Stomach smooth muscle (tissue), 2 donors: ENCODE results near the gene SIDT2.
"Not testable (repeated sequence)": the region's sequence is repeated elsewhere in the genome, so short reads cannot be mapped to it uniquely, and the experiment has no call there.

Experiments
- H3K27ac ChIP-seq: one replicate; pipeline ENCODE4 v1.7.0; 2013; ENCODE audit warnings: mild to moderate bottlenecking, low read length, inconsistent platforms
- H3K27me3 ChIP-seq, 2 donors: one replicate each; pipeline ENCODE4 v1.7.0; 2013; ENCODE audit warnings: low read length in 2 of 2; ENCODE audit not compliant: insufficient read depth in 2 of 2, control insufficient read depth in 1 of 2
- H3K36me3 ChIP-seq, 2 donors: one replicate each; pipeline ENCODE4 v1.7.0; 2013; ENCODE audit warnings: low read length in 2 of 2; ENCODE audit not compliant: control insufficient read depth in 2 of 2, insufficient read depth in 2 of 2
- H3K4me1 ChIP-seq: one replicate; pipeline ENCODE4 v1.7.0; 2013; ENCODE audit warnings: low read length; ENCODE audit not compliant: control insufficient read depth, insufficient read depth
- H3K4me3 ChIP-seq, 2 donors: one replicate each; pipeline ENCODE4 v1.7.0; 2013; ENCODE audit warnings: low read length in 2 of 2
- H3K9ac ChIP-seq, 2 donors: one replicate each; pipeline ENCODE4 v1.7.0; 2013; ENCODE audit warnings: low read length in 2 of 2, mild to moderate bottlenecking in 1 of 2
- H3K9me3 ChIP-seq, 2 donors: one replicate each; pipeline ENCODE4 v1.7.0; 2013; ENCODE audit warnings: low read length in 2 of 2; ENCODE audit not compliant: control insufficient read depth in 2 of 2
- donor health status: healthy.
- donor health status: Pancreatic carcinoma.

Gene SIDT2

DNA sequence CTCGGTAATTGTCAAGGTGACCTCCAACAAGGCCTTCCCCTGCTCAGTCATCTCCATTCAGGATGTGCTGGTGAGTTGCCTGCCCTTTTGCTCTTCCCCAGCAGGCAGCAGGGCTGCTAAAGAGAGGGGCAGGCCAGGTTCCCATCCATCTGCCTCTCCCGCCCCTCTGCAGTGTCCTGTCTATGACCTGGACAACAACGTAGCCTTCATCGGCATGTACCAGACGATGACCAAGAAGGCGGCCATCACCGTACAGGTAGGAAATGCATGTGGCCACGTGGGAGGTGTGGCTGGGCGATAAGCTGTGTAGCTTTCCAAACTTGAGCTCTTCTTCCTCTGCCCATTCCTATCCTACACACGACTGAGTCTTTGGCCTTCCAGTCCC lies 4.0 kb downstream of the SIDT2 start:
- H3K36me3 ChIP-seq = peaks cover 18 to 26% of the 10 kb centered on the region in 2 donors

GRCh38 chr11:117183178-117183577 lies 4.6 kb downstream of the SIDT2 start:
- not testable (repeated sequence) for H3K27me3 ChIP-seq, H3K9ac ChIP-seq, H3K9me3 ChIP-seq, H3K4me3 ChIP-seq, H3K27ac ChIP-seq
- peaks cover 36% of the 10 kb centered on the region for H3K4me1 ChIP-seq
- H3K36me3 ChIP-seq = peaks cover 24 to 29% of the 10 kb centered on the region in 2 donors

More for the DNA sequence above, 4.0 kb downstream of the SIDT2 start:
- H3K27ac ChIP-seq = no peak overlapping the region
- H3K4me1 ChIP-seq = peaks cover 42% of the 10 kb centered on the region
- H3K27me3 ChIP-seq = no peaks in the 10 kb centered on the region
- H3K9me3 ChIP-seq = no peaks in the 10 kb centered on the region
- H3K4me3 ChIP-seq = no peak overlapping the region
- H3K9ac ChIP-seq = no peak overlapping the region

DNA sequence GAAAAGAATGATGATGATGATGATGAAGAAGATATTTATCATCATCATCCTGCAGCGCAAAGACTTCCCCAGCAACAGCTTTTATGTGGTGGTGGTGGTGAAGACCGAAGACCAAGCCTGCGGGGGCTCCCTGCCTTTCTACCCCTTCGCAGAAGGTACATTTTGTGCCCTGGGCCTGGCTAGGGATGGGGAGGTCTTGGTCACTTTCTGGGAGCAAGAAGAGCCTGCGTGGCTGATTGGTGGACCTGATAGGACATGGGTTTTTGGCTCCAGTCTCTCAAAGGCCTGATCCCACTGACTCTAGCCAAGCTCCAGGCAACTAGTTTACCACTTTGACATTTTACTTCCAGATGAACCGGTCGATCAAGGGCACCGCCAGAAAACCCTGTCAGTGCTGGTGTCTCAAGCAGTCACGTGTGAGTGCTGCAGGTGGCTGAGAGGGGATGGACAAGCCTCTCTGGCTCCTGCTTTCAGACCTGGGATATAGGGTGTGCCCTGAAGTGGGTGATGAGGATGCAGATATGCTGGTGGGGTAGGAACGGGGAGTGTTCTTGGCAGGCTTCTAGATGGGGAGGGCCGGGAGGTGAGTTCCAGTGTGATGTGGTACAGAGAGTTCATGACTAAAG lies 5.3 kb downstream of the SIDT2 start:
- peaks cover 32% of the 10 kb centered on the region for H3K4me1 ChIP-seq

GRCh38 chr11:117185736-117186430 lies 7.3 kb downstream of the SIDT2 start:
- peaks cover 14% of the 10 kb centered on the region for H3K4me1 ChIP-seq
- no peak overlapping the region for H3K4me3 ChIP-seq
- peaks cover 47 to 50% of the 10 kb centered on the region in 2 donors for H3K36me3 ChIP-seq
- no peaks in the 10 kb centered on the region for H3K9me3 ChIP-seq
- H3K27ac ChIP-seq = no peak overlapping the region
- peak overlapping the region in 1 of 2 donors; percentile 29 for H3K9ac ChIP-seq
- no peaks in the 10 kb centered on the region for H3K27me3 ChIP-seq

More for the DNA sequence above, 5.3 kb downstream of the SIDT2 start:
- Histone ChIP-seq H3K36me3 (peaks cover 31 to 34% of the 10 kb centered on the region in 2 donors), H3K27ac (no peak overlapping the region), H3K9ac (no peak overlapping the region), H3K27me3 (no peaks in the 10 kb centered on the region), H3K4me3 (no peak overlapping the region), H3K9me3 (no peaks in the 10 kb centered on the region)

DNA sequence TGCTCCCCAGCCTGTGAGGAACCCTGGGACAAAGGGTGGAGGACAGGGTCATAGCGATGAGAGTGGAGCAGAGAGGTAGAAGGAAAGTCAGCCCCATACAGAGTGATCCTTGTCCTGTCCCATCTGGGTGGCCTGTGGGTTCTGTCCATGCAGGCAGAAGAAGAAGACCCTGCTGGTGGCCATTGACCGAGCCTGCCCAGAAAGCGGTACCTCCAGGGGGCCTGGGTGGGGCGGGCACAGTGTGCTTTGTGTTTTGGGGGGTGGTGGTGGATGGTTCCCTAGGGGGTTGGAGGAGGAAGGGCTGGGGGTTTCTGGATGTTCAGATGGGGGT lies 7.9 kb downstream of the SIDT2 start:
- no peak overlapping the region for H3K27ac ChIP-seq
- H3K27me3 ChIP-seq = no peaks in the 10 kb centered on the region
- peaks cover 9% of the 10 kb centered on the region for H3K4me1 ChIP-seq
- no peaks in the 10 kb centered on the region for H3K9me3 ChIP-seq
- peak overlapping the region in 1 of 2 donors; percentile 29 for H3K9ac ChIP-seq
- H3K4me3 ChIP-seq = no peak overlapping the region
- peaks cover 48 to 50% of the 10 kb centered on the region in 2 donors for H3K36me3 ChIP-seq

GRCh38 chr11:117187007-117187406 lies 8.5 kb downstream of the SIDT2 start:
- no peak overlapping the region for H3K9ac ChIP-seq
- no peaks in the 10 kb centered on the region for H3K27me3 ChIP-seq
- H3K27ac ChIP-seq = no peak overlapping the region
- H3K9me3 ChIP-seq = no peaks in the 10 kb centered on the region
- H3K4me1 ChIP-seq = peaks cover 4% of the 10 kb centered on the region
- H3K4me3 ChIP-seq = no peak overlapping the region
- H3K36me3 ChIP-seq = peaks cover 52 to 54% of the 10 kb centered on the region in 2 donors

DNA sequence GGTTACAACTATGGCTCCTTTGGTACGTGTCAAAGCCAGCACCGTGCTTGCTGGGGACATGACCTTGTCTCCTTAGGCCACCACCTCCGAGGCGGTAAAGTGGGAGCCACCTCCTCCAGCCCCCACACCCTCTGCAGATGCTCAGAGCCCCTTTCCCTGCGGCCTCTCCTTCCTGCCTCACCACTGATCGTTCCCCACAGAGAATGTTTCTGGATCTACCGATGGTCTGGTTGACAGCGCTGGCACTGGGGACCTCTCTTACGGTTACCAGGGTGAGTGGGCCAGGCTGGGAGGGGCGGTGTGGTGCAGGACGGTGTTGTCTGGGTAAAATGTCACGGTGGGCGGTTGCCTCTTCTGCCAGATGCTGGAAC lies 8.9 kb downstream of the SIDT2 start:
- Histone ChIP-seq H3K27me3 (no peaks in the 10 kb centered on the region), H3K4me1 (peaks cover 4% of the 10 kb centered on the region), H3K36me3 (peaks cover 50 to 55% of the 10 kb centered on the region in 2 donors), H3K9me3 (no peaks in the 10 kb centered on the region), H3K9ac (no peak overlapping the region), H3K27ac (no peak overlapping the region), H3K4me3 (no peak overlapping the region)

- Histone ChIP-seq H3K27me3 (no peaks in the 10 kb centered on the region), H3K9ac (no peak overlapping the region), H3K4me1 (peaks cover 4% of the 10 kb centered on the region), H3K9me3 (no peaks in the 10 kb centered on the region), H3K36me3 (peaks cover 51 to 56% of the 10 kb centered on the region in 2 donors), H3K27ac (no peak overlapping the region), H3K4me3 (no peak overlapping the region)
Measured at GRCh38 chr11:117187799-117188481, 9.4 kb downstream of the SIDT2 start.

GRCh38 chr11:117188620-117189081 lies 10.1 kb downstream of the SIDT2 start:
- Histone ChIP-seq H3K27me3 (no peaks in the 10 kb centered on the region), H3K36me3 (peaks cover 57 to 59% of the 10 kb centered on the region in 2 donors), H3K9me3 (no peaks in the 10 kb centered on the region), H3K4me1 (peaks cover 4% of the 10 kb centered on the region), H3K27ac (no peak overlapping the region), H3K9ac (no peak overlapping the region), H3K4me3 (no peak overlapping the region)

GRCh38 chr11:117189191-117189940 lies 10.8 kb downstream of the SIDT2 start:
- no peak overlapping the region for H3K9ac ChIP-seq
- no peaks in the 10 kb centered on the region for H3K9me3 ChIP-seq
- peaks cover 4% of the 10 kb centered on the region for H3K4me1 ChIP-seq
- H3K4me3 ChIP-seq = no peak overlapping the region
- peak overlapping the region; percentile 11 for H3K27ac ChIP-seq
- H3K27me3 ChIP-seq = no peaks in the 10 kb centered on the region
- H3K36me3 ChIP-seq = peaks cover 54 to 58% of the 10 kb centered on the region in 2 donors
